WTC11 (cell line): ENCODE results near the gene TMEM165.

Source experiments
- AFF4 ChIP-seq: sonication (generic); formaldehyde crosslinking; IDR thresholded peaks from 2 replicates; pipeline ENCODE4 v1.8.1; 2023; ENCODE audit warnings: mild to moderate bottlenecking, missing genetic modification reagents, borderline replicate concordance
- CREM ChIP-seq: sonication (generic); formaldehyde crosslinking; IDR thresholded peaks from 2 replicates; pipeline ENCODE4 v1.8.1; 2022; ENCODE audit warnings: mild to moderate bottlenecking, missing genetic modification reagents, moderate library complexity
- CTCF ChIP-seq: fragments of 200-600 bp; IDR thresholded peaks from 2 replicates; pipeline ENCODE4 v1.8.0; 2022; ENCODE audit warnings: antibody characterized with exemption
- IRF1 ChIP-seq: sonication (generic); formaldehyde crosslinking; IDR thresholded peaks from 2 replicates; pipeline ENCODE4 v1.8.0; 2023; ENCODE audit warnings: missing genetic modification reagents
- JAZF1 ChIP-seq: fragments of 250-450 bp; sonication (Bioruptor Pico); IDR thresholded peaks from 2 replicates; pipeline ENCODE4 v1.9.0; 2021; ENCODE audit warnings: moderate library complexity, mild to moderate bottlenecking, inconsistent platforms
- PRDM15 ChIP-seq: sonication (generic); formaldehyde crosslinking; IDR thresholded peaks from 2 replicates; pipeline ENCODE4 v1.8.0; 2022; ENCODE audit warnings: missing genetic modification reagents
- TCF7 ChIP-seq: sonication (generic); formaldehyde crosslinking; IDR thresholded peaks from 2 replicates; pipeline ENCODE4 v1.8.0; 2022; ENCODE audit warnings: mild to moderate bottlenecking, low read depth, missing genetic modification reagents, moderate library complexity
- ZNF281 ChIP-seq: sonication (generic); formaldehyde crosslinking; IDR thresholded peaks from 2 replicates; pipeline ENCODE4 v1.8.0; 2023; ENCODE audit warnings: mild to moderate bottlenecking, missing genetic modification reagents
- ZNF512 ChIP-seq: sonication (generic); formaldehyde crosslinking; IDR thresholded peaks from 2 replicates; pipeline ENCODE4 v1.8.1; 2022; ENCODE audit warnings: missing genetic modification reagents, borderline replicate concordance

GRCh38 chr4:55447108-55447708 lies 51.5 kb downstream of the TMEM165 start:
- TF ChIP-seq CTCF (no peak), IRF1 (CRISPR knock-in tag) (no peak), ZNF281 (no peak), ZNF512 (no peak), CREM (no peak), AFF4 (CRISPR knock-in tag) (no peak), JAZF1 (CRISPR knock-in tag) (no peak), TCF7 (no peak), PRDM15 (CRISPR knock-in tag) (no peak)
